Heart right ventricle (tissue), 16 donors: Measurements from ENCODE around the gene TEX264. TPM values are rescaled to one million over a fixed set of nuclear protein-coding genes. Genes with fewer than 3 reads are reported as not detected.

Source experiments
- ATAC-seq, 8 donors: fragments of 200-7000 bp; cut with Tn5 transposase; one replicate each; pipeline ENCODE4 v1.9.1; 2020; ENCODE audit warnings: mild to moderate bottlenecking in 8 of 8, moderate library complexity in 8 of 8, moderate number of reproducible peaks in 1 of 8
- DNase-seq, 2 donors: peaks; one replicate each; pipeline ENCODE4 v3.0.0-alpha.2; 2020
- H3K27ac ChIP-seq, 10 donors: fragments of 200-600 bp; sonication (generic) in 2 of 10; one replicate each; pipeline versions ENCODE4 v1.5.0 to v1.8.0; 2020 to 2022; ENCODE audit warnings: mild to moderate bottlenecking in 3 of 10
- H3K27me3 ChIP-seq, 7 donors: fragments of 200-600 bp; one replicate each; pipeline ENCODE4 v1.8.0; 2021 to 2022; ENCODE audit warnings: mild to moderate bottlenecking in 2 of 7
- H3K36me3 ChIP-seq, 9 donors: fragments of 200-600 bp; sonication (generic) in 1 of 9; one replicate each; pipeline versions ENCODE4 v1.5.0 to v1.8.0; 2020 to 2022; ENCODE audit warnings: mild to moderate bottlenecking in 2 of 9
- H3K4me1 ChIP-seq, 9 donors: fragments of 200-600 bp; sonication (generic) in 1 of 9; one replicate each; pipeline versions ENCODE4 v1.5.0 to v1.8.0; 2020 to 2022; ENCODE audit warnings: mild to moderate bottlenecking in 4 of 9
- H3K4me3 ChIP-seq, 10 donors: fragments of 200-600 bp; sonication (generic) in 2 of 10; one replicate each; pipeline versions ENCODE4 v1.5.0 to v1.8.0; 2020 to 2022; ENCODE audit warnings: mild to moderate bottlenecking in 7 of 10, moderate library complexity in 2 of 10
- H3K9me3 ChIP-seq, 11 donors: fragments of 200-600 bp in 10 of 11; sonication (generic) in 2 of 11; one replicate each; pipeline versions ENCODE4 v1.5.0 to v1.8.0; 2013 to 2022; ENCODE audit warnings: mild to moderate bottlenecking in 2 of 11, control low read depth in 1 of 11, moderate library complexity in 1 of 11
- WGBS, 2 donors: extraction: QIAGEN DNeasy Blood & Tissue Kit; methylation state at CpG; one replicate each; pipeline ENCODE4 v1.1.7; 2013; ENCODE audit warnings: inconsistent platforms in 1 of 2; 5-methylcytosine and 5-hydroxymethylcytosine counted together
- intact Hi-C, 10 donors: fragments of 100-400 bp; cut with DNase I; formaldehyde crosslinking; loops; one replicate each; pipeline versions ENCODE4 v1.11.1 to v1.14.2; 2022
- polyA plus RNA-seq, 2 donors: library from polyadenylated mRNA; stranded (reverse); fragments of 200-250 nt; gene quantifications; one replicate each; pipeline ENCODE4 v1.2.3, GENCODE V29; 2013
- total RNA-seq, 10 donors: library from RNA; stranded (reverse); fragmentation: NEBNext Ultra II Directional in 3 of 10; extraction: Animal tissue kit (Norgen Biotek cat#: 25700) in 3 of 10; gene quantifications; one replicate each; pipeline versions ENCODE4 v1.2.1 to v1.2.4, GENCODE V29; 2021 to 2023
- TF ChIP-seq, protein P1 (sequence below), 9 donors: fragments of 200-600 bp; sonication (generic) in 2 of 9; IDR thresholded peaks; one replicate each; pipeline versions ENCODE4 v1.5.0 to v1.8.0; 2021 to 2022; ENCODE audit warnings: antibody characterized with exemption in 9 of 9, mild to moderate bottlenecking in 5 of 9, moderate library complexity in 1 of 9
- donor health status: Arrhythmogenic right ventricular cardiomyopathy.
- donor health status: ischemic (EF 13 %, LVEDD 7.1; RV severe dilation, severe dysfunction).
- donor health status: healthy with polysubstance abuse.
- donor health status: DM: no; HTN: yes; CAD: no.
- donor health status: DM: no; HTN: no; CAD: no.
- donor health status: ischemic (EF 25% LVEDD 6.9; RV normal size, moderate dysfunction).
- donor health status: ischemic (EF 25% LVEDD 5.7; RV mildly dilated, moderate dysfunction).
- donor health status: healthy.
- donor health status: DM: yes; HTN: yes; CAD: no.
- donor health status: Ischemic cardiomyopathy.
- donor health status: ischemic (EF 35%, LVEDD 5.7; RV mildly dilated, moderate dysfunction).
- donor health status: nonischemic (EF 11% LVEDD 7.7; RV severe dilation, severe dysfunction).
- donor health status: DM: yes; HTN: yes; CAD: no.
- donor health status: PGD.
- donor health status: ischemic (EF 29% LVEDD 5.4; RV normal size, mild dysfunction).
- donor health status: nonischemic (EF 23%, LVEDD 6.1; RV moderate dilation, normal function).

TEX264 gene
- total and polyA plus RNA-seq, 12 donors: 28.4 to 87.0 (median 35.9) TPM

DNA sequence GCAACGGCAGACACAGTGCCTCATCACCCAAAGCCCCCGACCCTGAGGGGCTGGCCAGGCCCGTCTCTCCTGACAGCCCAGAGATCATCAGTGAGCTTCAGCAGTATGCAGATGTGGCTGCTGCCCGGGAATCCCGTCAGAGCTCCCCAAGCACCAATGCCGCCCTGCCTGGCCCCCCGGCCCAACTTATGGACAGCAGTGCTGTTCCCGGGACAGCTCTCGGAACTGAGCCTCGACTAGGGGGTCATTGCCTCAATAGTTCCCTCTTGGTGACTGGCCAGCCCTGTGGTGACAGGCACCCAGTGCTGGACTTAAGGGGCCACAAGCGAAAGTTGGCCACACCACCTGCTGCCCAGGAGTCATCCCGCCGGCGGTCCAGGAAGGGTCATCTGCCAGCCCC is 8.6 kb upstream of the TEX264 start:
- DNase-seq (no peak), ATAC-seq (no peak)
- H3K27me3 ChIP-seq: no peaks in the 10 kb centered on the region
- 94% methylated on average over 14 of the region's 14 CpGs for WGBS, 2 donors
- TF ChIP-seq, protein P1, sequence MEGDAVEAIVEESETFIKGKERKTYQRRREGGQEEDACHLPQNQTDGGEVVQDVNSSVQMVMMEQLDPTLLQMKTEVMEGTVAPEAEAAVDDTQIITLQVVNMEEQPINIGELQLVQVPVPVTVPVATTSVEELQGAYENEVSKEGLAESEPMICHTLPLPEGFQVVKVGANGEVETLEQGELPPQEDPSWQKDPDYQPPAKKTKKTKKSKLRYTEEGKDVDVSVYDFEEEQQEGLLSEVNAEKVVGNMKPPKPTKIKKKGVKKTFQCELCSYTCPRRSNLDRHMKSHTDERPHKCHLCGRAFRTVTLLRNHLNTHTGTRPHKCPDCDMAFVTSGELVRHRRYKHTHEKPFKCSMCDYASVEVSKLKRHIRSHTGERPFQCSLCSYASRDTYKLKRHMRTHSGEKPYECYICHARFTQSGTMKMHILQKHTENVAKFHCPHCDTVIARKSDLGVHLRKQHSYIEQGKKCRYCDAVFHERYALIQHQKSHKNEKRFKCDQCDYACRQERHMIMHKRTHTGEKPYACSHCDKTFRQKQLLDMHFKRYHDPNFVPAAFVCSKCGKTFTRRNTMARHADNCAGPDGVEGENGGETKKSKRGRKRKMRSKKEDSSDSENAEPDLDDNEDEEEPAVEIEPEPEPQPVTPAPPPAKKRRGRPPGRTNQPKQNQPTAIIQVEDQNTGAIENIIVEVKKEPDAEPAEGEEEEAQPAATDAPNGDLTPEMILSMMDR (IDR thresholded peaks at IDR 0.05): no peak
- peaks cover 0 to 8% (median 0%) of the 10 kb centered on the region in 9 donors for H3K4me1 ChIP-seq
- H3K9me3 ChIP-seq: no peaks in the 10 kb centered on the region
- H3K36me3 ChIP-seq: peaks cover 0 to 76% (median 36%) of the 10 kb centered on the region in 9 donors
- H3K27ac ChIP-seq: no peak overlapping the region
- intact Hi-C loops: loop anchor here in 2 of 10 donors (5.0 to 10.0 kb wide), 2 partner anchors 155 to 268 kb away; partner anchors contain the start of gene RBM15B (in 1 of the 2)
- no peak overlapping the region for H3K4me3 ChIP-seq

DNA sequence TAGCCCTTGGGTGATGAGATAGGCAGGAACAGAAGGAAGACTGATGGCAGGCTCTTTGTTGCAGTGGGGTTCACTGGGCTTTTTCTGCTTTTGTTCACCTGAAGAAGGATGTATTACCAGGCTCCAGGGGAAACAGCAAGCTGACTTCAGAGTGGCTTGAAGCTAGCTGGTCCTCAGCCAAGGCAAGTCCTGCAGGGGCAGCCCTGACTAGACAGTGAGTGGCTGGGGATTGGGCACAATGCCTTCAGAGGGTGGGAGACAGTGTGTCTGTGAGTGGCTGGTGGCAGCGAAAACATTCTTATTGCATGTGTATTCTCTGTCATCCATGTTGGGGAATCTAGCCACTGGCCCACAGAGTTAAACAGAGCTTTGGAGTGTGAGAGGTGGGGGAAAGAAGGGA is 2.3 kb upstream of the TEX264 start:
- H3K27me3 ChIP-seq: no peaks in the 10 kb centered on the region
- 95% methylated on average over 1 of the region's 1 CpG for WGBS, 2 donors
- H3K36me3 ChIP-seq: peaks cover 0 to 13% (median 0%) of the 10 kb centered on the region in 9 donors
- H3K27ac ChIP-seq: no peak overlapping the region
- no peak overlapping the region for H3K4me3 ChIP-seq
- H3K4me1 ChIP-seq: peaks cover 7 to 50% (median 37%) of the 10 kb centered on the region in 9 donors
- ATAC-seq (no peak), DNase-seq (no peak)
- TF ChIP-seq, protein P1 (IDR thresholded peaks at IDR 0.05): no peak
- intact Hi-C loops: loop anchor here in 5 of 10 donors (1.0 to 10.0 kb wide), 5 partner anchors 166 to 274 kb away; partner anchors contain the start of genes DCAF1 (in 1 of the 5) and RBM15B (in 1 of the 5)
- H3K9me3 ChIP-seq: no peaks in the 10 kb centered on the region

DNA sequence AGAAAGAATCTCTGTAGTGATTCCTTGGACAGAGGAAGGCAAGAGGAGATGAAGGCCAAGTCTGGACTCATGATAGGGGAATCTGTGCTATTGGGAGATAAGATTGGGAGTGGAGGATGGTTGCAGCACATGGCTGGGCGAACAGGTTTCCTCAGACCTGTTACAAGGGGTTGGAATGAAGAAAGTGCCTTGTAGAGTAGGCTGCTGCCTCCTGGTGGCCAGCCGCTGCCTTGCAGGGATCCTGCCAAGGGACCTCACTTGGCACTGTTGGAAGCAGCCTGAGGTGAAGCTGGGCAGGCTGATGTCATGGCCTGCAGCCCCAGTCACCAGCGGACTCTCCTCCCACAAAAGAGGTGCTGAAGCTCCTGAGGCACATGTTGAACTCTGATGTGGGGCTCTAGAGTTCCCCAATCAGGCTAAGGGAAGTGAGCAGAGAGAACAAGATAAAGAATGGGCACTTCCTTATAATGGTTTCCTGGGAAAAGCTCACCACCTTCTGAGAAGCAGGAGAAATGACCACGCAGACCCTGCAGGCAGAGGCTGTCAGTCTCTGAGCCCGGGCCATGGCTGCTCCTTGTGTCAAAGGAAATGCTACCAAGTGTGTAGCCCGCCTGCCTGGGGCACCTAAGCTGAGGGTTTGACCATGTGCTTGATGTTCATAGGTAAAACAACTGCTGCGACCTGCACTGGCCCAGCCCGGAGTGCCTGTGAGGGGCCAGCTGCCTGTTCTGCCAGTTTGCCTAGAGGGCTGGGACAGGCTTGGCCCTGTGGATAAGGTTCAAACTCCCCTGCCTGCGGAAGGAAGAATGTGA is 1.6 kb upstream of the TEX264 start:
- peak in 7 of 8 donors; percentile 3 to 44 (median 29) for ATAC-seq
- intact Hi-C loops: loop anchor here in 9 of 10 donors (1.0 to 10.0 kb wide), 7 partner anchors 167 to 282 kb away; partner anchors contain the start of genes DCAF1 (in 4 of the 9), RBM15B (in 4 of the 9) and MANF (in 1 of the 9)
- H3K36me3 ChIP-seq: peaks cover 0 to 13% (median 0%) of the 10 kb centered on the region in 9 donors
- peaks cover 7 to 55% (median 38%) of the 10 kb centered on the region in 9 donors for H3K4me1 ChIP-seq
- TF ChIP-seq, protein P1 (IDR thresholded peaks at IDR 0.05): peak; percentile 89 to 98 (median 96)
- peak overlapping the region in 1 of 10 donors; percentile 15 for H3K27ac ChIP-seq
- no peak overlapping the region for H3K4me3 ChIP-seq
- 53 to 56% methylated on average over 9 of the region's 9 CpGs for WGBS, 2 donors
- H3K27me3 ChIP-seq: no peaks in the 10 kb centered on the region
- DNase-seq: peak; percentile 79 to 86
- no peaks in the 10 kb centered on the region for H3K9me3 ChIP-seq

DNA sequence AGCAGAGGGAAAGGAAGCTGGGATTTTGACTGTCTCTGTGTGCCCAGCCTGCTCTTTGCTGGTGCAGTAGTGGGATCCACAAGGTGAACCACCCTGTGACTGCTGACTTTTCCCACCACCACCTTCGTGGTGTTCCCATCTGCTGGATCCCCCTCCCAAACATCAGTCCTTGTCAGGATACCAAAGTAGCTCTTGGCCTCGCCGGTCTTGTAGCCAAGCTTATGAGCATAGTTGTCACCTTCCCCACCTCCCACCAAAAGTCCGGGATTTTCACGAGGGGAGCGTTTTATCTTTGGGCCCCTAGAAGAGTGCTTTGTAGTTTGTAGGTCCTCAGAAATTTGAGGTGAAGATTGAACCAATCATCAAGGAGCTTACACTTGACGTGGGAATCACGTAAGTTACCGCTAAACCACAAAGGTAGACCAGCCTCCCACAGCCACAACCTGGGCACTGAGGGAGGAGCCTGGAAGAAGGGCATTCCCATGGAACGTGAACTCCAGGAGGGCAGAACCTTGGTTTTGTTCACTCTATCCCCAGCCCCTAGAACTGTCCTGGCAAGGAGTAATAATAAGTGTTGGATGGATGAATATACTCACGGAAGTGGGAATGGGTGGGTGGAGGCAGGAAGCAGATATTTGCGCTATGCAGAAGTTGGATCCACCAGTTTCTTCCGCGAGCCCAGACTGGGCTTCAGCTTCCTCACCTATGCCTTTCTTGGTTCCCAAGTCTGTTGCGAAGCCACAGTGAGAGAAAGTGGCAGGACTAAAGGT is 814 bp upstream of the TEX264 start:
- intact Hi-C loops: loop anchor here in 6 of 10 donors (1.0 to 10.0 kb wide), 5 partner anchors 168 to 283 kb away; partner anchors contain the start of genes DCAF1 (in 3 of the 6), RBM15B (in 3 of the 6) and MANF (in 1 of the 6)
- DNase-seq: no peak
- Histone ChIP-seq H3K4me1 (peaks cover 7 to 63% (median 38%) of the 10 kb centered on the region in 9 donors), H3K9me3 (no peaks in the 10 kb centered on the region), H3K27me3 (no peaks in the 10 kb centered on the region), H3K36me3 (peaks cover 0 to 13% (median 0%) of the 10 kb centered on the region in 9 donors), H3K27ac (peak overlapping the region in 9 of 10 donors; percentile 93 to 99 (median 97)), H3K4me3 (peak overlapping the region; percentile 72 to 98 (median 88))
- ATAC-seq: no peak
- 66 to 67% methylated on average over 15 of the region's 15 CpGs for WGBS, 2 donors
- TF ChIP-seq, protein P1 (IDR thresholded peaks at IDR 0.05): no peak
